ENCODE results near the gene RAD51B.
A peak's percentile ranks its signal among the peaks of the same experiment; 100 is the strongest.

Gene RAD51B

GRCh38 chr14:68124979-68125731, 305.6 kb downstream of the RAD51B start:
- no peak for FAIRE-seq

- no peak for FAIRE-seq
Observed at GRCh38 chr14:68127166-68127565, 307.6 kb downstream of the RAD51B start.

- FAIRE-seq: peak; percentile 29
Observed at GRCh38 chr14:68131907-68132306, 312.3 kb downstream of the RAD51B start.

- peak; percentile 25 for FAIRE-seq
Observed at GRCh38 chr14:68132563-68133121, 313.1 kb downstream of the RAD51B start.

- no peak for FAIRE-seq
Observed at GRCh38 chr14:68133856-68134255, 314.3 kb downstream of the RAD51B start.

- no peak for FAIRE-seq
Observed at GRCh38 chr14:68135028-68135427, 315.4 kb downstream of the RAD51B start.

GRCh38 chr14:68135566-68135965, 316.0 kb downstream of the RAD51B start:
- no peak for FAIRE-seq

- peak; percentile 89 for FAIRE-seq
Observed at GRCh38 chr14:68137704-68138619, 318.4 kb downstream of the RAD51B start.

GRCh38 chr14:68139431-68140075, 320.0 kb downstream of the RAD51B start:
- FAIRE-seq: no peak

GRCh38 chr14:68140076-68140741, 320.6 kb downstream of the RAD51B start:
- FAIRE-seq: peak; percentile 92

- FAIRE-seq: no peak
Observed at GRCh38 chr14:68140806-68141205, 321.2 kb downstream of the RAD51B start.

- no peak for FAIRE-seq
Observed at GRCh38 chr14:68141281-68142088, 321.9 kb downstream of the RAD51B start.

- no peak for FAIRE-seq
Observed at GRCh38 chr14:68143341-68143841, 323.8 kb downstream of the RAD51B start.

- no peak for FAIRE-seq
Observed at GRCh38 chr14:68144051-68144681, 324.6 kb downstream of the RAD51B start.

- no peak for FAIRE-seq
Observed at GRCh38 chr14:68145036-68145435, 325.5 kb downstream of the RAD51B start.

GRCh38 chr14:68145539-68145938, 326.0 kb downstream of the RAD51B start:
- FAIRE-seq: peak; percentile 66

- peak; percentile 92 for FAIRE-seq
Observed at GRCh38 chr14:68146818-68147217, 327.2 kb downstream of the RAD51B start.

GRCh38 chr14:68147303-68147702, 327.7 kb downstream of the RAD51B start:
- no peak for FAIRE-seq

- no peak for FAIRE-seq
Observed at GRCh38 chr14:68148276-68148675, 328.7 kb downstream of the RAD51B start.

GRCh38 chr14:68148763-68149162, 329.2 kb downstream of the RAD51B start:
- FAIRE-seq: no peak

GRCh38 chr14:68153275-68153674, 333.7 kb downstream of the RAD51B start:
- FAIRE-seq: no peak

All from TTC549 (cell line).